ENCODE measurements around the gene SOD3.

SOD3 gene

GRCh38 chr4:24845132-24845531 lies 49.8 kb downstream of the SOD3 start:
- DNase-seq = no peak

- no peak for DNase-seq
These were observed 50.5 kb downstream of the SOD3 start for GRCh38 chr4:24845902-24846301.

GRCh38 chr4:24846716-24847115 lies 51.3 kb downstream of the SOD3 start:
- DNase-seq = no peak

GRCh38 chr4:24849351-24849750 lies 54.0 kb downstream of the SOD3 start:
- DNase-seq = no peak

- no peak for DNase-seq
These were observed 54.4 kb downstream of the SOD3 start for GRCh38 chr4:24849756-24850155.

Measured in fibroblast of skin of abdomen (primary cell).